ENCODE measurements around the gene MFSD2A. TPM values are rescaled to one million over a fixed set of nuclear protein-coding genes. Genes with fewer than 3 reads are reported as not detected.

The MFSD2A gene
- total RNA-seq, 4 donors from 2014 or later, result 6.6 to 239 (median 132) TPM

DNA sequence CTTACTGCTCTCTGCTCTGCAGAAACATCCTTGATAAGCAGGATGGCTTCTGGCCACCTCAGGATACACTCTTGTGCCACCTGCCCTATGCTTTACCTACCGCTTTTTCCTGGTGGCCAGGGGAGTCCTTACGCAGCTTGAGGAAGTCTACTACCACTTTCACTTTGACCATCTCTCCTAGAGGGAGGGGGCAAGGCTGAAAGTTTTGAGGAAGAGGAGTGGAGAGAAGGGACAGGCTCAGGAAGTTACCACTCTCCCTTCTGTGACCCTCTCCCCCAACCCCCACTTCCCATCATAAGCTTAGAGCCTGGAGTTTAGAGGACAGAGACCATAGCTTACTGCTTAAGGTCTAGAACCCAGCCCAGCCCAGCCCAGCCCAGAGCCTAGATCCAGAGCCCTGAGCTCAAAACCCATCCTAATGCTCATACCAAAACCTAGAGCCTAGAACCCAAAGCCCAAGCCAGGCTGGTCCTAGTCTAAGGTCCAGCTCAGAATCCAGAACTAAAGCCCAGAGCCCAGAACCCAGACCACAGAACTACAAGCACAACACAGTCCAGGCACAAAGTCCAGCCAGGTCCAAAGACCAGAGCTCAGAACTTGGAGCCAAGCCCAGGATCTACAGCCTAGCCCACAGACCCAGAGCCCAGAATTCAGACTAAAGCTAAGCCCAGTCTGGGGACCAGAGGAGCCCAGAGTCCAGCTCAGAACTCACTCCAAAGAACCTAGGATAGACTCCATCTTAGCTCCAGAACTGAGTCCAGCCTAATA, 18.0 kb upstream of the MFSD2A start:
- no peak for TF ChIP-seq POLR2A (IDR thresholded peaks at IDR 0.05)
- TF ChIP-seq, protein P1, sequence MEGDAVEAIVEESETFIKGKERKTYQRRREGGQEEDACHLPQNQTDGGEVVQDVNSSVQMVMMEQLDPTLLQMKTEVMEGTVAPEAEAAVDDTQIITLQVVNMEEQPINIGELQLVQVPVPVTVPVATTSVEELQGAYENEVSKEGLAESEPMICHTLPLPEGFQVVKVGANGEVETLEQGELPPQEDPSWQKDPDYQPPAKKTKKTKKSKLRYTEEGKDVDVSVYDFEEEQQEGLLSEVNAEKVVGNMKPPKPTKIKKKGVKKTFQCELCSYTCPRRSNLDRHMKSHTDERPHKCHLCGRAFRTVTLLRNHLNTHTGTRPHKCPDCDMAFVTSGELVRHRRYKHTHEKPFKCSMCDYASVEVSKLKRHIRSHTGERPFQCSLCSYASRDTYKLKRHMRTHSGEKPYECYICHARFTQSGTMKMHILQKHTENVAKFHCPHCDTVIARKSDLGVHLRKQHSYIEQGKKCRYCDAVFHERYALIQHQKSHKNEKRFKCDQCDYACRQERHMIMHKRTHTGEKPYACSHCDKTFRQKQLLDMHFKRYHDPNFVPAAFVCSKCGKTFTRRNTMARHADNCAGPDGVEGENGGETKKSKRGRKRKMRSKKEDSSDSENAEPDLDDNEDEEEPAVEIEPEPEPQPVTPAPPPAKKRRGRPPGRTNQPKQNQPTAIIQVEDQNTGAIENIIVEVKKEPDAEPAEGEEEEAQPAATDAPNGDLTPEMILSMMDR (IDR thresholded peaks at IDR 0.05), result no peak
- peaks cover 0 to 41% (median 0%) of the 10 kb centered on the region in 4 donors for H3K4me1 ChIP-seq
- no peaks in the 10 kb centered on the region for H3K27me3 ChIP-seq
- peak in 2 of 3 donors; percentile 79 to 81 for DNase-seq
- no peak overlapping the region for H3K4me3 ChIP-seq
- H3K27ac ChIP-seq, result peak overlapping the region in 3 of 4 donors; percentile 13 to 78 (median 76)
- H3K9me3 ChIP-seq, result no peaks in the 10 kb centered on the region
- H3K36me3 ChIP-seq, result no peaks in the 10 kb centered on the region

DNA sequence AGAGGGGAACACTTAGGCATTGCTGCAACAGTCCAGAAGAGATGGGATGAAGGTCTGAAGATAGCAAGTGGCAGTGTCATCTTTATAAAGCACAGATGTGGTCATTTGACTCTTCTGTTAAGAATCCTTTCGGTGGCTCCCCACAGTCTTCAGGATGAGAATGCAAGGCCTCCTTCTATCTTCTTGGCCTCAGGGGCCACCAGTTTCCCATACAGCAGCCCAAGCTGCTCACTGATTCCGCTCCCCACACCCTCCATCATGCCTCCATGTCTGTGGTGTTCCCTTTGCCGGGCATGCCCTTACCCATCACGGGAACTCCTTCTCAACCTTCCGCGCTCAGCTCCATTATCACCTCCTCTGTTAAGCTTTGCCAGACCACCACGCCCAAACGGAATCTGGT, 16.1 kb upstream of the MFSD2A start:
- Histone ChIP-seq H3K36me3 (no peaks in the 10 kb centered on the region), H3K27ac (no peak overlapping the region), H3K27me3 (no peaks in the 10 kb centered on the region), H3K9me3 (no peaks in the 10 kb centered on the region), H3K4me1 (peaks cover 0 to 33% (median 0%) of the 10 kb centered on the region in 4 donors), H3K4me3 (no peak overlapping the region)
- no peak for TF ChIP-seq POLR2A (IDR thresholded peaks at IDR 0.05)
- TF ChIP-seq, protein P1 (IDR thresholded peaks at IDR 0.05), result no peak
- no peak for DNase-seq

DNA sequence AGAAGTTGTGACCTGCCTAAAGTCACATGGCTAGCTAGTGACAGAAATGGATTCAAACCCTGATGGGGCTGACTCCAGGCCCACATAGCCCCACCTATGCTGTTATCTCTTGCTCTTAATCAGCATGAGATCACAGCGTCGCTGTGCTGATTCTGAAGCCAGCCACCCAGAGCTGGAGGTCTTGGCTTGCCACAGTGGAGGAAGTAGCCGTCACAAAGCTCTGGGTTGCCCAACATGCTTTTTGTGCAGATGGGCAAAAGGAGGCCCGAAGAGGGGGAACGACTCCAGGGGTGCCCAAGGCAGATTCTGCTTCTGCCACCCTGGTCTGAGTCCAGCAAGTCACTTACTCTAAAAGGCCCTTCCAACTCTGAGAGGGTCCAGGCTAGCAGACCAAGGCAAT, 14.7 kb upstream of the MFSD2A start:
- Histone ChIP-seq H3K4me3 (no peak overlapping the region), H3K27me3 (no peaks in the 10 kb centered on the region), H3K9me3 (no peaks in the 10 kb centered on the region), H3K4me1 (peaks cover 0 to 27% (median 0%) of the 10 kb centered on the region in 4 donors), H3K27ac (no peak overlapping the region), H3K36me3 (no peaks in the 10 kb centered on the region)
- no peak for TF ChIP-seq POLR2A (IDR thresholded peaks at IDR 0.05)
- TF ChIP-seq, protein P1 (IDR thresholded peaks at IDR 0.05), result no peak
- DNase-seq, result no peak

DNA sequence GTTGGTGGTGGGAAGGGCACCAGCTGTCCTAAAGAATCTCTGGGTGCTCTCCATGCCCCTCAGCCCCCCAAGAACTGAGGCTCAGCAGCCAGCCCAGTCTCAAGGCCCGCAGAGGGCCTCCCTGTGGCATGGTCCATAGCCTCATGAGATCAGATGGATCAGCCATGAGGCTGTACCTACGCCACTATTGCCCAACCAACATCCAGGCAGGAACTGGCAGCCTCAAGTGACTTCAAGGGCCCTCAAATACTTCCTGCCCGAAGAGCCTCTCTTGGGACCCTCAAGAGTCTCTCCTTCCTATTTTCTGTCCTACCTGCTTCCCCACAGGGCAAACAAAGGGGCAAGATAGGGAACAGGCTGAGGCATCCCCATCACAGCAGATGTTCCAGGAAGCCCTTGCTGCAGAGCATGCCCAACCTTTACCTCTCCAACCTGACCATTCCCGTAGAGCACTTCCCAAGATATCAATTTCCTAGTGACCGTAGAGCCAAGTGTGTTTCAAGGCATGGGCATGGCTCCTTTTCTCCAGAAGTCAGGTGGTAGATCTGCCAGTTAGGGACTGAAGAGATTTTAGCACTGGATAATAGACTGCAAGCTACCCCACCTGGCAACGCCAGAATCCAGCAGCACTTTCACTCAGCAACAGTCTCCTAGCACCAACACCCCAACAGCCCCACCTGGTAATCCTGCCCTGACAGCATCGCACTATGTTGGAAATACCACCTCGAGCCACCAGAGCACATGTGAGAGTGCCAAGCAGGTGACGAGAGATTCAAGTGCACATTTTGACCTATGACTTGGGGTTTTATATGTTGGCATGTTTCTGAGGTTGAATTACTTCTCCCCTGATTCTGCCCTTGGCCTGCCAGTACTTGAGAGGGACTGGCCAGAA, 13.7 kb upstream of the MFSD2A start:
- no peak overlapping the region for H3K4me3 ChIP-seq
- no peaks in the 10 kb centered on the region for H3K27me3 ChIP-seq
- no peaks in the 10 kb centered on the region for H3K36me3 ChIP-seq
- TF ChIP-seq POLR2A (IDR thresholded peaks at IDR 0.05), result no peak
- TF ChIP-seq, protein P1 (IDR thresholded peaks at IDR 0.05), result no peak
- no peak overlapping the region for H3K27ac ChIP-seq
- H3K9me3 ChIP-seq, result no peaks in the 10 kb centered on the region
- peaks cover 0 to 19% (median 0%) of the 10 kb centered on the region in 4 donors for H3K4me1 ChIP-seq
- DNase-seq, result no peak

DNA sequence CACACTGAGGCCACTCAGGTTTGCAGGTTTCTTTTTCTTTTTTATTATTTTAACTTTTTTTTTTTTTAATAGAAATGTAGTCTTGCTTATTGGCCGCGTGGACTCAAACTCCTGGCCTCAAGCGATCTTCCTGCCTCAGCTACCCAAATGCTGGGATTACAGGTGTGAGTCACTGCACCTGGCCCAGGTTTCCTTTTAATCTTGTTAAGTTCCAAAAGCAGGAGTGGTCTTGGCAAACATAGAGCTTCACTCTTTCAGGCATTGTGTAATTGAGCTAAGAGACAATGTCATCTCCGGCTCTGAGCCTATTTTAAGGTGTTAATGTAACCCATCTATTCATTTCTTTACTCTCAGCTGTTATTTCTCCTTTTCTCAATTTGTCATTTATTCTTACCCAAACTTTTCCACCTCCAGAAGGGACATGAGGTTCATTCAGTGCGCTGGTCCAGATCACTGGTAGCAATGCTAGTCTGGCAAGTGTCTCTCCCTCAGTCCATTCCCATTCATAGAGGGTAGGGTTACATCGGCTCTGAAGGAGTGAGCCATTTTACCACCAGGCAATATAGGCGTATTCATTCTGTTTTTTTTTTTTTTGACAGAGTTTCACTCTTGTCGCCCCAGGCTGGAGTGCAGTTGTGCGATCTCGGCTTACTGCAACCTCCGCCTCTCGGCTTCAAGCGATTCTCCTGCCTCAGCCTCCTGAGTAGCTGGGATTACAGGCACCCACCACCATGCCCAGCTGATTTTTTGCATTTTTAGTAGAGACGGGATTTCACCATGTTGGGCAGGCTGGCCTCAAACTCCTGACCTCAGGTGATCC, 11.3 kb upstream of the MFSD2A start:
- DNase-seq, result no peak
- H3K9me3 ChIP-seq, result no peaks in the 10 kb centered on the region
- H3K36me3 ChIP-seq, result no peaks in the 10 kb centered on the region
- H3K4me3 ChIP-seq, result no peak overlapping the region
- no peak for TF ChIP-seq POLR2A (IDR thresholded peaks at IDR 0.05)
- H3K4me1 ChIP-seq, result peaks cover 0 to 5% (median 0%) of the 10 kb centered on the region in 4 donors
- H3K27ac ChIP-seq, result no peak overlapping the region
- H3K27me3 ChIP-seq, result no peaks in the 10 kb centered on the region

Measured in Peyer's patch (tissue), 4 donors.